Activated CD4-positive, alpha-beta T cell treated with anti-CD3 and anti-CD28 coated beads for 24 hours (primary cell): ENCODE measurements around the gene SIK3.

ENCODE experiments used
- DNase-seq, 2 donors: peaks; one replicate each; pipeline ENCODE4 v3.0.0-alpha.2; 2020; ENCODE audit warnings: low read depth in 2 of 2

Gene SIK3

GRCh38 chr11:117009905-117010605 is 88.2 kb downstream of the SIK3 start:
- no peak for DNase-seq

- no peak for DNase-seq
These were observed 92.5 kb downstream of the SIK3 start for GRCh38 chr11:117005758-117006157.

GRCh38 chr11:117002639-117003299 is 95.5 kb downstream of the SIK3 start:
- no peak for DNase-seq

- DNase-seq, result no peak
These were observed 98.1 kb downstream of the SIK3 start for GRCh38 chr11:117000014-117000737.

- no peak for DNase-seq
These were observed 101.2 kb downstream of the SIK3 start for GRCh38 chr11:116997071-116997470.

- DNase-seq, result no peak
These were observed 104.0 kb downstream of the SIK3 start for GRCh38 chr11:116994195-116994594.

GRCh38 chr11:116993599-116993998 is 104.6 kb downstream of the SIK3 start:
- no peak for DNase-seq

GRCh38 chr11:116991491-116991890 is 106.7 kb downstream of the SIK3 start:
- DNase-seq, result no peak

- DNase-seq, result no peak
These were observed 107.4 kb downstream of the SIK3 start for GRCh38 chr11:116990811-116991210.

GRCh38 chr11:116990061-116990473 is 108.2 kb downstream of the SIK3 start:
- no peak for DNase-seq

GRCh38 chr11:116989184-116989583 is 109.0 kb downstream of the SIK3 start:
- DNase-seq, result no peak

GRCh38 chr11:116986521-116987105 is 111.6 kb downstream of the SIK3 start:
- no peak for DNase-seq

- no peak for DNase-seq
These were observed 113.6 kb downstream of the SIK3 start for GRCh38 chr11:116984589-116984988.

- DNase-seq, result no peak
These were observed 114.0 kb downstream of the SIK3 start for GRCh38 chr11:116984186-116984585.

- no peak for DNase-seq
These were observed 116.9 kb downstream of the SIK3 start for GRCh38 chr11:116981266-116981885.

GRCh38 chr11:116980136-116980793 is 118.0 kb downstream of the SIK3 start:
- no peak for DNase-seq

- DNase-seq, result no peak
These were observed 121.2 kb downstream of the SIK3 start for GRCh38 chr11:116976941-116977570.

GRCh38 chr11:116975661-116976060 is 122.6 kb downstream of the SIK3 start:
- no peak for DNase-seq

- no peak for DNase-seq
These were observed 125.0 kb downstream of the SIK3 start for GRCh38 chr11:116973270-116973669.

GRCh38 chr11:116972691-116973090 is 125.5 kb downstream of the SIK3 start:
- DNase-seq, result no peak
